Prostate gland (tissue), 2 donors: ENCODE results near the gene ZBTB16.

Experiments
- CTCF ChIP-seq, 4 experiments: fragments of 200-600 bp in 2 of 4; fragments of 450-650 bp in 2 of 4; sonication (generic) in 2 of 4; IDR thresholded peaks; 1 replicate in 3 of 4; 2 replicates in 1 of 4; pipeline ENCODE4 v1.5.1; 2016 to 2019; ENCODE audit warnings: antibody characterized with exemption in 4 of 4, mild to moderate bottlenecking in 2 of 4, moderate library complexity in 2 of 4
- POLR2A ChIP-seq: fragments of 450-650 bp; IDR thresholded peaks from one replicate; pipeline ENCODE4 v1.6.1; 2016; ENCODE audit warnings: antibody characterized with exemption, mild to moderate bottlenecking
- POLR2AphosphoS5 ChIP-seq: sonication (generic); formaldehyde crosslinking; IDR thresholded peaks from one replicate; pipeline ENCODE4 v1.6.1; 2017; ENCODE audit warnings: antibody characterized with exemption

DNA sequence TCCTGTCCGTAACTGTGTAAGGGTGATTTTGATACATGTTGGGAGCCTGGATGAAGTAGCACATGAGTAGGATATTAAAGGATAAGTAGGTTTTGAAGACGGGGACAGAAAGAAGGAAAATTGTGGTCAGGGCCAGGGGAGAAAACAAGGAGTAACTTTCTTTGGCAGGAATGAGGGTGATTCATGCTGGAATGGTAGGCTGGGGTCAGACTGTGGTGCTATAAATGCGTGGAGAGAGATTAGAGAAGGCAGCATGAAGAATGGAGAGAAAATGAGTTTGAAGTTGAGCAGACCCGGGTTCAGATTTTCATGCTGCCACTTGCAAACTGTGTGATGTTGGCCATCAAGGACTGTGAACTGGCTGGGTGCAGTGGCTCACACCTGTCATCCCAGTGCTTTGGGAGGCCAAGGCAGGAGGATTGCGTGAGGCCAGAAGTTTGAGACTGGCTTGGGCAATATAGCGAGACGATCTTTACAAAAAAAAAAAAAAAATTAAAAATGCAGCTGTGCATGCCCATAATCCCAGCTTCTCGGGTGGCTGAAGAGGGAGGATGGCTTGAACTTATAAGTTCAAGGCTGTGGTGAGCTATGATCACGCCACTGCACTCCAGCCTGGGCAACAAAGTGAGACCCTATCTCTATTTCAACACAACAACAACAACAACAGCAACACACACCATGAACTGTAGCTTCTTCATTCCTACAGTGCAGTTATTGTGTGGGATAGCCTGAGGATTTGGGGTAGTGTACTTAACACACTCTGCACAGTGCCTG is 22.3 kb downstream of the ZBTB16 start:
- TF ChIP-seq CTCF (IDR thresholded peaks at IDR 0.05) (no peak), POLR2A (no peak), POLR2AphosphoS5 (no peak)
